Measurements from ENCODE around the gene KLHL15.
A peak's percentile ranks its signal among the peaks of the same experiment; 100 is the strongest.
"Not testable (repeated sequence)": the region's sequence is repeated elsewhere in the genome, so short reads cannot be mapped to it uniquely, and the experiment has no call there.

KLHL15 gene

GRCh38 chrX:24027086-24027485 is at the start of gene KLHL15:
Gene KLHL15 (minus strand): TSS chrX:24027186. CDS start chrX:24006693, 20,493 bp downstream.
- no peak for DNase-seq

- DNase-seq, result no peak
Measured at GRCh38 chrX:24069877-24070276, 42.9 kb upstream of the KLHL15 start.

GRCh38 chrX:24063488-24063887 is 36.5 kb upstream of the KLHL15 start:
- no peak for DNase-seq

GRCh38 chrX:24055043-24055356 is 28.0 kb upstream of the KLHL15 start:
- no peak for DNase-seq

- peak; percentile 98 for DNase-seq
Measured at GRCh38 chrX:24054182-24055042, 27.4 kb upstream of the KLHL15 start, which contains the start of gene EIF2S3. Gene EIF2S3 (plus strand): TSS chrX:24054956. CDS start chrX:24054969, 13 bp downstream.

- DNase-seq, result not testable (repeated sequence)
Measured at GRCh38 chrX:24050522-24051318, 23.7 kb upstream of the KLHL15 start.

GRCh38 chrX:24049643-24050042 is 22.7 kb upstream of the KLHL15 start:
- not testable (repeated sequence) for DNase-seq

- DNase-seq, result not testable (repeated sequence)
Measured at GRCh38 chrX:24046060-24046459, 19.1 kb upstream of the KLHL15 start.

GRCh38 chrX:24037729-24038128 is 10.7 kb upstream of the KLHL15 start:
- DNase-seq, result no peak

GRCh38 chrX:24034485-24034884 is 7.5 kb upstream of the KLHL15 start:
- peak; percentile 38 for DNase-seq

GRCh38 chrX:24030597-24030996 is 3.6 kb upstream of the KLHL15 start:
- no peak for DNase-seq

- DNase-seq, result no peak
Measured at GRCh38 chrX:24027985-24028384, 999 bp upstream of the KLHL15 start.

GRCh38 chrX:24026432-24026831 is 554 bp downstream of the KLHL15 start:
- DNase-seq, result no peak

GRCh38 chrX:24025741-24026403 is 1.1 kb downstream of the KLHL15 start:
- DNase-seq, result no peak

GRCh38 chrX:24024819-24025740 is 1.9 kb downstream of the KLHL15 start:
- peak; percentile 76 for DNase-seq

GRCh38 chrX:24023972-24024669 is 2.9 kb downstream of the KLHL15 start:
- DNase-seq, result no peak

- DNase-seq, result no peak
Measured at GRCh38 chrX:24023544-24023943, 3.4 kb downstream of the KLHL15 start.

GRCh38 chrX:24020306-24020876 is 6.6 kb downstream of the KLHL15 start:
- DNase-seq, result no peak

- no peak for DNase-seq
Measured at GRCh38 chrX:24019448-24019847, 7.5 kb downstream of the KLHL15 start.

GRCh38 chrX:24018809-24019208 is 8.2 kb downstream of the KLHL15 start:
- DNase-seq, result no peak

- DNase-seq, result no peak
Measured at GRCh38 chrX:24017674-24018073, 9.3 kb downstream of the KLHL15 start.
